Esophagus (tissue), 2 donors: Measurements from ENCODE around the gene MCC. TPM values are rescaled to one million over a fixed set of nuclear protein-coding genes. Genes with fewer than 3 reads are reported as not detected.

Experiments
- H3K27ac ChIP-seq, 2 donors: one replicate each; pipeline ENCODE4 v1.5.1; 2013; ENCODE audit warnings: low read depth in 2 of 2, mild to moderate bottlenecking in 2 of 2, inconsistent platforms in 1 of 2, low read length in 1 of 2, moderate library complexity in 1 of 2
- H3K27me3 ChIP-seq, 2 donors: one replicate each; pipeline ENCODE4 v1.6.1; 2013; ENCODE audit warnings: low read length in 2 of 2, control low read depth in 1 of 2, mild to moderate bottlenecking in 1 of 2; ENCODE audit not compliant: insufficient read depth in 2 of 2, control insufficient read depth in 1 of 2
- H3K36me3 ChIP-seq, 2 donors: one replicate each; pipeline ENCODE4 v1.6.1; 2013; ENCODE audit warnings: low read length in 1 of 2; ENCODE audit not compliant: control insufficient read depth in 2 of 2, insufficient read depth in 2 of 2
- H3K4me1 ChIP-seq, 2 donors: one replicate each; pipeline ENCODE4 v1.6.1; 2013; ENCODE audit warnings: low read length in 1 of 2; ENCODE audit not compliant: control insufficient read depth in 2 of 2, insufficient read depth in 2 of 2
- H3K4me3 ChIP-seq, 2 donors: one replicate each; pipeline ENCODE4 v1.5.1; 2013; ENCODE audit warnings: low read length in 2 of 2, mild to moderate bottlenecking in 2 of 2, low read depth in 1 of 2, moderate library complexity in 1 of 2
- H3K9me3 ChIP-seq, 2 donors: one replicate each; pipeline ENCODE4 v1.6.1; 2013; ENCODE audit warnings: mild to moderate bottlenecking in 2 of 2, low read depth in 1 of 2, low read length in 1 of 2, moderate library complexity in 1 of 2; ENCODE audit not compliant: control insufficient read depth in 2 of 2, insufficient read depth in 1 of 2
- WGBS, 2 donors: extraction: QIAGEN DNeasy Blood & Tissue Kit; methylation state at CpG; one replicate each; pipeline ENCODE4 v1.1.7; 2013; 5-methylcytosine and 5-hydroxymethylcytosine counted together
- polyA plus RNA-seq, 2 donors: library from polyadenylated mRNA; stranded (reverse); fragments of 200-250 nt; gene quantifications; one replicate each; pipeline ENCODE4 v1.2.3, GENCODE V29; 2013
- donor health status: healthy with polysubstance abuse.
- donor health status: Bipolar disorder and iron deficiency.

The MCC gene
- polyA plus RNA-seq, 2 donors: 7.2 to 8.3 TPM

DNA sequence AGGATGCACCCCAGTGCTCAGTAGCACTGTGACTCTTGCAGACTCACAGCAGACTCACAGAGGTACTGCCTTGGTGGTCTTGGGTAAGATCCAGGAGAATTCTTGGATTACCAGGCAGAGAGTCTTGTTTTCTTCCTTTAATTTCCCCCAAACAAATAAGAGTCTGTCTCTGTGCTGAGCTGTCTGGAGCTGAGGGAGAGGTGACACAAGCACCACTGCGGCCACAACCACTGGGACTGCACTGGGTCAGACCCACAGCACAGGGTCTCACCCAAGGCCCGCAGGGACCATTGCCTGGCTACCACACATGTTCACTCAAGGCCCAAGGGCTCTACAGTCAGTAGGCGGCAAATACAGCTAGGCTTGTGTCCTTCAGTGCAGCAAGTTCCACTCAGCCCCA lies 13.8 kb upstream of the MCC start:
- WGBS, 2 donors: 96 to 98% methylated on average over 3 of the region's 3 CpGs
- no peak overlapping the region for H3K4me3 ChIP-seq
- no peak overlapping the region for H3K27ac ChIP-seq
- no peaks in the 10 kb centered on the region for H3K36me3 ChIP-seq
- H3K27me3 ChIP-seq: peaks cover 0 to 3% of the 10 kb centered on the region in 2 donors
- peaks cover 0 to 3% of the 10 kb centered on the region in 2 donors for H3K4me1 ChIP-seq
- H3K9me3 ChIP-seq: peaks cover 0 to 3% of the 10 kb centered on the region in 2 donors

- 41 to 54% methylated on average over 1 of the region's 1 CpG for WGBS, 2 donors
- Histone ChIP-seq H3K4me1 (peaks cover 0 to 3% of the 10 kb centered on the region in 2 donors), H3K36me3 (no peaks in the 10 kb centered on the region), H3K27ac (no peak overlapping the region), H3K27me3 (no peaks in the 10 kb centered on the region), H3K4me3 (no peak overlapping the region), H3K9me3 (no peaks in the 10 kb centered on the region)
These were observed 7.2 kb upstream of the MCC start for GRCh38 chr5:113495422-113495841.

DNA sequence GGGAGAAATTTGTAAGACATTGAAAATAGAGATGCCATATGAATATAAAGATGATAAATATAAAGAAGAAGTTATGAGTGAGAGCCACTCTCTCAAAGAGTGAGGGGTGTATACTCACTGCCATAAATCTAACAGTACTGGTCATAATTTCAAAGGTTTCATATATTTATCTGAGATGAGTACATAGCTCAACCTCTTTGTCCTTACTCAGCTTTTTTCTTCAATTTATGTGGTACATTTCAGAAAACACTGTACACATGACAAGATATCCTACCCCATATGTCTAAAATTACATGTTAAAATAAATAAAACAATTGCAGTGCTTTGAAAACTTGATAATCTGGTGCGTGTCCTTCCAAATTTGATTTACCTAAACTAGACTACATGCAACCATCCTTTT lies 5.2 kb upstream of the MCC start:
- no peak overlapping the region for H3K4me3 ChIP-seq
- H3K27me3 ChIP-seq: no peaks in the 10 kb centered on the region
- 88 to 97% methylated on average over 1 of the region's 1 CpG for WGBS, 2 donors
- H3K4me1 ChIP-seq: peaks cover 3 to 4% of the 10 kb centered on the region in 2 donors
- H3K9me3 ChIP-seq: no peaks in the 10 kb centered on the region
- H3K36me3 ChIP-seq: no peaks in the 10 kb centered on the region
- no peak overlapping the region for H3K27ac ChIP-seq

DNA sequence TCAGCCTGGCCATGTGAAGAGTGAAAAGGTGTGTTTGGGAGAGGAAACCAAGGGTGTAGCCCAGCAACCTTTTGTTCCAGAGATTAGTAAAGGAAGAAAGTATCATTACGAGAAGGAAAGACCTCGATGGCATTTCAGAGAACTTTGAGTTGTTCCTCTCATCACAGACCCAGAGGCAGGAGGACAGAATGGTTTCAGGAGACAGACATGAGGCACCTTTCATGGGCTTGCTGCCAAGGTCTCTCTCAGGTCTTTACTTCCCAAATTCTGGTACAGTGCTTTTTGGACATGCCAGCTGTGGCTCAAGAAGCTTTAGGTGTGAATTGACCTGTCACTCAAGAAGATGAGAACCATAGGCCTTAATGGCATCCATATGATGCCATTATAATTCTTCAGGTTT lies 2.8 kb upstream of the MCC start:
- Histone ChIP-seq H3K27me3 (no peaks in the 10 kb centered on the region), H3K36me3 (no peaks in the 10 kb centered on the region)
- WGBS, 2 donors: 58 to 75% methylated on average over 2 of the region's 2 CpGs

DNA sequence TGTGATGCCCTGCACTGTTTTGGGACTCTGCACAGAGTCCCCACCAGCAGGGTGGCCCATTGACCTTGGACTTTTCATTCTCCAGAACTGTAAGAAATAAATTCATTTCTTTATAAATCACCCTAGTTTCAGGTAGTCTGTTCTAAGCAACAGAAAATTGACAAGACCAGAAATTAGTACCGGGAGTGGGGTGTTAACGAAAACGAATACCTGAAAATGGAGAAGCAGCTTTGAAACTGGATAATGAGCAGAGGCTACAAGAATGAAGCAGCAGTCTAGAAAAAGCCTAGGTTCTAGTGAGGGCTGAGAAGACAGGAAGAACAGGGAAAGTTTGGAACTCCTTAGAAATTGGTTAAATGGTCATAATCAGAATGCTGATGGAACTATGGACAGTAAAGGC lies 2.1 kb upstream of the MCC start:
- no peak overlapping the region for H3K27ac ChIP-seq
- peaks cover 5 to 8% of the 10 kb centered on the region in 2 donors for H3K4me1 ChIP-seq
- no peaks in the 10 kb centered on the region for H3K36me3 ChIP-seq
- no peaks in the 10 kb centered on the region for H3K27me3 ChIP-seq
- 95 to 97% methylated on average over 3 of the region's 3 CpGs for WGBS, 2 donors
- H3K4me3 ChIP-seq: no peak overlapping the region
- H3K9me3 ChIP-seq: no peaks in the 10 kb centered on the region

More for the DNA sequence above, 2.8 kb upstream of the MCC start:
- Histone ChIP-seq H3K4me3 (no peak overlapping the region), H3K27ac (no peak overlapping the region), H3K9me3 (no peaks in the 10 kb centered on the region), H3K4me1 (peaks cover 5 to 8% of the 10 kb centered on the region in 2 donors)

- peak overlapping the region; percentile 73 to 77 for H3K27ac ChIP-seq
- H3K9me3 ChIP-seq: no peaks in the 10 kb centered on the region
- no peaks in the 10 kb centered on the region for H3K36me3 ChIP-seq
- H3K4me3 ChIP-seq: no peak overlapping the region
- H3K27me3 ChIP-seq: no peaks in the 10 kb centered on the region
- peaks cover 5 to 8% of the 10 kb centered on the region in 2 donors for H3K4me1 ChIP-seq
- 17 to 31% methylated on average over 3 of the region's 3 CpGs for WGBS, 2 donors
These were observed 1.0 kb upstream of the MCC start for GRCh38 chr5:113489299-113489698.

GRCh38 chr5:113488645-113489184 lies 462 bp upstream of the MCC start:
- H3K36me3 ChIP-seq: no peaks in the 10 kb centered on the region
- peak overlapping the region; percentile 79 to 85 for H3K4me3 ChIP-seq
- H3K4me1 ChIP-seq: peaks cover 5 to 8% of the 10 kb centered on the region in 2 donors
- H3K9me3 ChIP-seq: no peaks in the 10 kb centered on the region
- peak overlapping the region; percentile 38 to 66 for H3K27ac ChIP-seq
- 12 to 14% methylated on average over 20 of the region's 20 CpGs for WGBS, 2 donors
- no peaks in the 10 kb centered on the region for H3K27me3 ChIP-seq

DNA sequence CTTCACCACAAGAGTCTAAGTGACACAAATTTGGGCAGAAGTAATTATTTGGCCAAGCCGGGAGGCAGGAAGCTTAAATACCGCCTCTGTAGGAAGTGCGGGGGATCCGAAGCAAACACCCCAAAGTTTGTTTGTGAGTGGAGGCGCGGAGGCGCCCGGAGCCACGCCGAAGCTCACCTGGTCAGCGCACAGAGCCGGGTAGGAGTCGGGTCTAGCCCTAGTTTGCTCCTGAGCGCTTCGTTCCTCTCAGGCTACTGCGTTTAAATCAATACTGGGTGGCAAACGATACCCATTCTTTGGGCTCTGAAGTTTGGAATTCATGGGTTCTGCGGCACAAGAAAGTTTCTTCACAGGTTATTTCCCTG lies 855 bp downstream of the MCC start:
- WGBS, 2 donors: 3 to 11% methylated on average over 18 of the region's 18 CpGs
- Histone ChIP-seq H3K27me3 (no peaks in the 10 kb centered on the region), H3K36me3 (no peaks in the 10 kb centered on the region)

DNA sequence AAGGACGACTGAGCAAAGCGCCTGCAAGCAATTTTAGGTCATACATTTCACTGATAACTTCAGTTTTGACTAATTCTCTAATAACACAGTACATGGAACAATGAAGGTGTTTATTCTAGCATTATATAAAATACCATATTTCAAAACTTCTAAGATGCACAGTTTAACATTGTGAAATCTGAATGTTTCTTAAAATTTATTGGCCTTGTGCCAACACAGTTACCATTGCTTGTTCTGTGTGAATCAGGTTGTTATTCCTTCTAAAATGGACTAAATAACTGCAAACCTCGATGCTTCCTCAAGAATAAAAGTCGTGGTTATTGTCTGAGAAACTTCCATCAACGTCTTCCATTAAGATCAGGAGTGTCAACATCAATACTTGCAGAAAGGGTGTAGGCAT lies 8.0 kb downstream of the MCC start:
- H3K27ac ChIP-seq: no peak overlapping the region
- WGBS, 2 donors: 66 to 72% methylated on average over 5 of the region's 5 CpGs
- H3K4me1 ChIP-seq: no peaks in the 10 kb centered on the region
- H3K36me3 ChIP-seq: no peaks in the 10 kb centered on the region
- H3K4me3 ChIP-seq: no peak overlapping the region
- no peaks in the 10 kb centered on the region for H3K27me3 ChIP-seq
- H3K9me3 ChIP-seq: no peaks in the 10 kb centered on the region

More for the DNA sequence above, 855 bp downstream of the MCC start:
- peak overlapping the region; percentile 79 to 85 for H3K4me3 ChIP-seq
- H3K27ac ChIP-seq: peak overlapping the region; percentile 38 to 53
- no peaks in the 10 kb centered on the region for H3K9me3 ChIP-seq
- peaks cover 5 to 8% of the 10 kb centered on the region in 2 donors for H3K4me1 ChIP-seq

DNA sequence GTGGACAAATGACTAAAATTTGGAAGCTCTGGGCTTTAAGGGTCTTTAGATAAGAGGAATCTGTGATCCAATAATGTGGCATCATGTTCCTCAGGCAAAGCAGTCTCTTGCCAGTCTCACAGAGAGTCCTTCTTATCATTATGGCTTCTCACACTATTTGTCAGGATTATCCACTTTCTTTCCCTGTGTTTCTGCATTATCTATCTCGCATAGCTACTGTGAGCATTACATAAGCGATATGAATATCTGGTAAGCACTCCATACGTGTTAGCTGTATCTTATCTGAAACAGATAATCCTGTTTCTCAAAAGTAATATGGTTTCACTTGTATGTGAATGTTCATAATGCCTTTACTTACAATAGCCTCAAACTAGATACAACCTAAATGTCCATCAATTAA lies 9.6 kb downstream of the MCC start:
- no peaks in the 10 kb centered on the region for H3K27me3 ChIP-seq
- no peaks in the 10 kb centered on the region for H3K36me3 ChIP-seq
- WGBS, 2 donors: 82 to 91% methylated on average over 3 of the region's 3 CpGs
- H3K4me3 ChIP-seq: no peak overlapping the region
- H3K4me1 ChIP-seq: no peaks in the 10 kb centered on the region
- H3K9me3 ChIP-seq: no peaks in the 10 kb centered on the region
- no peak overlapping the region for H3K27ac ChIP-seq
